SK-MEL-5 (cell line): Measurements from ENCODE around the gene SIAE. TPM values are rescaled to one million over a fixed set of nuclear protein-coding genes. Genes with fewer than 3 reads are reported as not detected.
A peak's percentile ranks its signal among the peaks of the same experiment; 100 is the strongest.

Experiments used
- DNase-seq: peaks from one replicate; pipeline ENCODE4 v3.0.0-alpha.2; 2016; ENCODE audit warnings: low read depth, low spot score
- in situ Hi-C: cut with HindIII; loops from 2 replicates; pipeline ENCODE4 v1.10.0; 2016; ENCODE audit warnings: low sequenced_read_pairs, high pct_unique_total_duplicates, low pct_unique_long_range_greater_than_20kb
- polyA plus RNA-seq, 2 experiments: library from polyadenylated mRNA; depleted of rRNA; stranded (reverse); fragments of >200 nt; gene quantifications; 2 replicates each; pipeline ENCODE4 v1.2.3, GENCODE V29; 2015
- total RNA-seq: library from RNA; depleted of rRNA; stranded (reverse); fragments of >200 nt; shearing (Covaris generic); gene quantifications from 2 replicates; pipeline ENCODE4 v1.2.3, GENCODE V29; 2014; rRNA removed

SIAE gene, protein sequence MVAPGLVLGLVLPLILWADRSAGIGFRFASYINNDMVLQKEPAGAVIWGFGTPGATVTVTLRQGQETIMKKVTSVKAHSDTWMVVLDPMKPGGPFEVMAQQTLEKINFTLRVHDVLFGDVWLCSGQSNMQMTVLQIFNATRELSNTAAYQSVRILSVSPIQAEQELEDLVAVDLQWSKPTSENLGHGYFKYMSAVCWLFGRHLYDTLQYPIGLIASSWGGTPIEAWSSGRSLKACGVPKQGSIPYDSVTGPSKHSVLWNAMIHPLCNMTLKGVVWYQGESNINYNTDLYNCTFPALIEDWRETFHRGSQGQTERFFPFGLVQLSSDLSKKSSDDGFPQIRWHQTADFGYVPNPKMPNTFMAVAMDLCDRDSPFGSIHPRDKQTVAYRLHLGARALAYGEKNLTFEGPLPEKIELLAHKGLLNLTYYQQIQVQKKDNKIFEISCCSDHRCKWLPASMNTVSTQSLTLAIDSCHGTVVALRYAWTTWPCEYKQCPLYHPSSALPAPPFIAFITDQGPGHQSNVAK
- 27.9 and 29.1 TPM in 2 replicates for total RNA-seq
- 33.8 and 50.2 TPM in 2 replicates for polyA plus RNA-seq (2015; cell fraction: cytosol; rRNA removed)
- 19.3 and 30.2 TPM in 2 replicates for polyA plus RNA-seq (2015; cell fraction: nucleus; rRNA removed)

DNA sequence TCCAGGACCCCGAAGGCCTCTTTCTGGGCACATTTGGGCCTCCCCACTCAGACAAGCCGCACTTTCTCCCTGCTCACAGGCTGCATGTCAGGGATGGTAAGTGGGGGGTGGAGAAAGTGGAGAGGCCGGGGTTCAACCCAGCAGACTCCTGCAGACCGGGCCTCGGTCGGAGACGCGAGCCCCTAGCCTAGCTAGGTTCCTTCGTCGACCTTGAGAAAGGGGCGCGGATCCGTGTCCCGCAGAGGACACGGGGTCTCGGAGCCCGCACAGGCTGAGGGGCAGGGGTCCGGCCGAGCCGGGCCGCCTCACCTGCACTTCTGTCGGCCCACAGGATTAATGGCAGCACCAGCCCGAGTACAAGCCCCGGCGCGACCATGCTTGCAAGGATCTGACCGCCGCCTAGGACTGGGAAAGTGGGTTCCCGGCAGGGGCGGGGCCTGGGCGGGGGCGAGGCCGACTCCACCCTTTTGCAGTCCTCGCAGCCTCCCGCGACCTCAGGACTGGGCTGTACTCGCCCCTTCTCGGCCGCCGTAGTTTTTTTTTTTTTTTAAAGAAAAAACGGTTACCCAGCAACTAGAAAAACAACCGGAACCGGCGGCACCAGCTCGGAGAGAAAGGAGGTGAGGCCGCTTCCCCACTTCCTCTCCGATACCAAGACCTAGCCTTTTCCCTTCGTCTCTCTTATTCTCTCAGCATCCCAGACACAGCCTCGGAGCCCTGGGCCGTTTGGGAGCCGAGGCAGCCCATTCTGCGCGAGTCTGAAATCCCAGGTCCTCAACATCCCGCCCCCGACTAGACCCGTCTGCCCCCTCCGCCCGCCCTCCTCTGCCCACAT lies at the start of gene SIAE, which contains the start of gene SPA17:
SIAE (minus strand) TSS at position 407 of the 835 bp plus-strand sequence; CDS start at position 376, 31 bp downstream.
SPA17 (plus strand) TSS at position 572 of the 835 bp plus-strand sequence. CDS start 1,361 bp downstream, outside the sequence.
- in situ Hi-C loops = no loop called here
- peak; percentile 91 for DNase-seq

DNA sequence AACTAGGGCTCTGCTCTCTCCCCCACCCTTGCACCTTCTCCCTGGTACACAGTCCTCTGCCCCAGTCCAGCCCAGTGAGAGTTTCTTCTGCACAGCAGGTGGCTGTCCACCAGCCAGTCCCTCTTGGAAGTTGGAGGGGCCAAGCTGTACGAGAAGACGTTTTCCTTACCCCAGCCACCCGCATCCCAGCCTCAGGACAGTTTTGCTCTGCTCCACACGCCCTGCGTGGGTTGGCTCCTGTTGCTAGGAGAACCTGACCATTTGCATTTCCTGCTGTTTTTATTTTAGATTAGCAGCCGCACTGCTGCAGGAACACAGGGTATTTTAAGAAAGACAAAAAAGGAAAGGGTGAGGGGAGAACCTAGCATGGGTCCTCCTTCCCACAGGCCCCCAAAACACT lies 48.6 kb upstream of the SIAE start:
- in situ Hi-C loops = no loop called here
- no peak for DNase-seq

DNA sequence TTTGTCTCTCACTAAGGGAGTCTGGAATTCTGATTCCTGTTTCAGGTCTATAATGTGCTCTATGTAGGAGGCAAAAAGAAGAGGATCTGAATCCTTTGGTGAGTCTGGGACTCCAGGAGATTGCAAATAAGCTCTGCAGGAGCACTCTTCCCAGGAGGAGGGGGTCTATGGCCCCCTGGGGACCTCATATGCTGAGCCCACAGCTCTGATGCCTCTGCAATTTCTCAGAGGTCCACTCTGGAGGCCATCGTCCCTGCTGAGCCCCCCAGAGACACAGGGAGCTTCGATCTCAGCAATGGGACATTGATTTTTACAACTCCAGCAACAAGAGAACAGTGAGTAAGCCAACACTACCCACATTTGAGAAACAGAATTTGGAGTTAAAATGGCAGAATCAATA lies 46.0 kb upstream of the SIAE start:
- no peak for DNase-seq
- in situ Hi-C loops = no loop called here

DNA sequence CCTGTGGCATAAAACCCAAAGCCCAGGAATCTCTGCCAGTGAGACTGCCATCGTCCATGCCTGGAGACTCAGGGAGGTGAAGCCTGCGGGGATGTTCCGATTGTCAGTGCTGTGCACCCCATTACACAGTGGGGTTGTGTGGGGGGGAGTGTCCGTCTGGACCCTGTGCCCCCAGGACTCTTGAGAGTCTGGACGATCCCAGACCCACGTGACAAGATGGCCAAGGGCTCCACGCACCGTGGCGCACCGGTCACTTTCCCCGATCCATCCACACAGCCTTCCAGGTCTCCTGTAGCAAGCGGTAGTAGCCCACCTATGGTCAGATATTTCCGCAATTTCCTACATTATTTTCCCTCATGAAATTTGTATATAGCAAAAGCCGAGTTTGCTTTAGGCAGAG lies 45.3 kb upstream of the SIAE start:
- DNase-seq = no peak
- in situ Hi-C loops = no loop called here

DNA sequence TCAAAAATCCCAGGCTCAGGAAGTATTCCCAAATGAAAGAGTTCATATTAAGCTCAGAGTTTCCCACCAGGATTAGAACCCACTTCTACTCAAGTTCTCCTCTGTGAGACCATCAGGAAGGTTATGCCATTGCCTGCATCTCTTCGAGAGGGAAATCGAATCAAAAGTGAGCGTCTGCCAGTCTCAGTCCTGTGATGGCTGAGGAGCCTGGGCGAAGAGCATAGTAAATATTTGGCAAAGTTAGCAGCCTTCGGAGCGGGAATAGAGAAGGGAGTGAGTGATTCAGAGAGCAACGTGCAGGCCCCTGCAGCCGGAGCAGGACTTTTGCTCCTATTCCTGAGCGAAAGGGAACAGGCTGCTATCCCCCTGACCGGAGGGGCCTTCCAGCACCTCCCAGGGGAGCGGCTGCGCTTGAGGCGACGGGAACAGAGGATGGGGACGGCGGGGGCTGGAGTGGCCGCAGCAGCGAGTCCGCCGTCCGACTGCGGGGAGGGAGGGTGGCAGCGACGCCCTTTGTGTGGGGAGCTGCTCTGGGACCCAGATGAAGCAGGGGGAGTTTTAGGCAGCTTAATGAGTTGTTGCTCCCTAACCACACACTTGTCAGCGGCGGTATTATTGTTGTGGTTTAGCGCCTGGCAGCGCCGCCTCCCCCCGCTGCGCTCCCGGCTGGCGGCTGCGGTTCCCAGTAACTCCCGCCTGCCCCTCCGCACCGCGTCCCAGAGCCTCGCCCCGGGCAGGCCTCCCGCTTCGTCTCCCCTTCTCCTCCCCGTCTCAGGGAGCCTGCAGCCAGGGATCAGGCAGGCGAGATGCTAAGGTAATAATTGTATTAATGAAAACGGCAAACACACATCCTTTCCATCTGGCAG lies 44.5 kb upstream of the SIAE start:
- in situ Hi-C loops = no loop called here
- no peak for DNase-seq

DNA sequence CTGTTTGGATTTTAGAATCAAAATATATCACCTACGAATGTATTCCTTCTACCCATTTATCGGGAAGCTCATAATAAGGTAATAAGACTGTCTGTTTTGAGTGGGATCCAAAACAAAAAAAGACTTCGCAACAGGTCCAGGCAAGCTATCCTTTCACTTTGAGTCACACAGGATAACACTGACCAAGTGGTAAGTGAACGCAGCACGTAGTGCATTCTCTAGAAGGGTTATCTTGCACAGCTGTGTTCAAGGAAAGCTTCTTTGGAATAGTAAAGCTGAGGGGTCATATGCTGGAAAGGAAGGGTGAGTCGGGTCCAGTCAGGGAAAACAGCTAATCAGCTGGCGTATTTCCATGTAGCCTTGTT lies 43.9 kb upstream of the SIAE start:
- DNase-seq = no peak
- in situ Hi-C loops = no loop called here

DNA sequence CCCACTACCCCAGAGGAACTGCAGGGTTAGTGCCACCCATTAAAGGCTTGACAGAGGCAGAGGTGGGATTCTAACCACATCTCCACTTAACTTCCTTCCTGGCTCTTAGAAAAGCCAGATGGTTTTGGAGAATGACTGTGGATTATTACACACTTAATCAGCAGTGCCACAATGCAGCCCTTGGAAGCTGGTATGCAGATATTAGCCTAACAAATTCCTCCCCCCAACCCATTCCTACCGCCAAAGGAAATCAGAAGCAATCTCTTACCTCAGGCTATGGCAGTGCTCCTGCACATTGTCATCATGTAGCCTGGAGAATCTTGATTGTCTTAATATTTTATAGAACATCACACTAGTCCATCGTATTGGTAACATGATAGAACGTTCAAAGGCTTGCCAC lies 43.1 kb upstream of the SIAE start:
- no peak for DNase-seq
- in situ Hi-C loops = no loop called here

DNA sequence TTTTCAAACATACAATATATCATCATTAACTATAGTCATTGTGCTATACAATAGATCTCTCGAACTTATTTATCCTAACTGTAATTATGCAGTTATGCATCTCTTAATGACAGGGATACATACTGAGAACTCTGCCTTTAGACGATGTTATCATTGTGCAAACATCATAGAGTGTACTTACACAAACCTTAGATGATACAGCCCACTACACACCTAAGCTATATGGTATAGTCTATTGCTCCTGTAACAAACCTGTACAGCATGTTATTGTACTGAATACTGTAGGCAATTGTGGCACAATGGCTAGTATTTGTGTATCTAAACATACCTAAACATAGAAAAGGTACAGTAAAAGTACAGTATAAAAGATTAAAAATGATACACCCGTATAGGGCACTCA lies 38.9 kb upstream of the SIAE start:
- in situ Hi-C loops = no loop called here
- no peak for DNase-seq

DNA sequence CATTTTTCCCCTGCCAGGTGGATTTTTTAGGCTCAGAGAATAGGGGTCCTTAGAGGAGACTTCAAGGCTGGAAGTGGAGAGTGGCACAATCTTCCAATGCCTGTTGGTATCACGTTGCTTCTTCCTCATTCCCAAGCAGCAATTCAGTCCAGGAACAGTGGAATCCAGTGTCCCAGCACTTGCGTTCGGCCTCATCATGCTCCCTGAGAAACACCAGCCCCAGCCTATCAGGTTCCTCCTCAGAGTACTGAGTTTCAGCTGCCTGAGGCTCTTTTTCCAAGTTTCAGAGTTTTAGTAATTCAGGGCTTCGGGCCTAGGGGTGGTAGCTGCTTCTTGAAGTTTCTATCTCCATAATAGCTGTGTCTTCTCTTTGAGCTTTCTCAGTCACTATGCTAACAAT lies 34.3 kb upstream of the SIAE start:
- in situ Hi-C loops = no loop called here
- DNase-seq = peak; percentile 5

DNA sequence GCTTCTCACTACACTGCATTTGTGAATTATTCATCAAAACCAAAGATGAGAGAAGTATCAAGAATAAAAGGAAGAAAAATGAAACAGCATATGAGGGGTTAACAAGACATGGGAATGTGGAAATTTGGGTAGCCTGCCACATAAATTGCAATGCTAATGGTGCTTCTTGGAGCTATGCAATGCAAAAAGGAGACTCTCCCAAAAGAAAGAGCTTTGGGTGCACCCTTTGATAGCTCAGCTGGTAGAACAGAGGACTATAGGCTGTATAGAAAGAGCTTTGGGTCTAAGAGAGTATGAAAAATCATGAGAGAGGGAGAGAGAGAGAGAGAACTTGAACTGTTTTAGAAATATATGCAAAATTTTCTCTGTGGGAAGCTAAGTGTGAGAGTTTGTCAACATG lies 26.5 kb upstream of the SIAE start:
- in situ Hi-C loops = no loop called here
- DNase-seq = no peak

DNA sequence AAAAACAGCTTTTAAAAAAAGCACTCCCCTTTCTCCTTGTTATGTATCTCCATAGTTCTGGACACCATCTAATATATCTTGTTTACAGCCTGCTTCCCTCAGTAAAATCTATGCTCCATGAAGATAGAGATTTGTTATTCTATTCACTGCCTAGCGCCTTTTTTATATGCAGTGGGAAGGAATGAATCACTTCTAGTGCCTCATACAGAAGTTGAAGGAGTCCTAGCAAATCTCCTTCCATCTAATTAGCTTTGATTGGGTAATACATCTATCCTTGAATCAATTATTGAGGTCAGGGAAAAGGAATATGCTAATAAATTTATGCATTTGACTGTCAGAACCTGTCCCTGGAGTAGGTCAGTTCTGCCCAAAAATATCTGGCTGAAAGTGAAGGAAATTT lies 26.0 kb upstream of the SIAE start:
- in situ Hi-C loops = no loop called here

DNA sequence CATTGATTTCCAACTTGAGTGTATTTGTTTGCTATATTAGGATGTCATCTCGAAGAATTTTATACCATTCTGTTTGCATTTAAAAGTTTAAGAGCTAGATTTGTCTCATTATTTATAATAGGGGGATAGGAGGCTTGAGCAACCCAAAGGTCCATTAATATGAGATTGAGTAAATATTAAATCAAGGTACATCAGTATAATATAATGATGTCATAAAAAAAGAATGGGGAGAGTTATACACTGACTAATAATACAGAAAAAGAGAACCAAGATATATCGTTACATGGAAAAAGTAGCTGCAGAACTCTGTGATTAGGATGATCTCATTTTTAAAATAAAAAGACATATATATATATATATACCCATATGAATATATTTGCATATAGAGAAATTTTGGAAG lies 19.6 kb upstream of the SIAE start:
- no peak for DNase-seq
- in situ Hi-C loops = no loop called here

More for the DNA sequence above, 26.0 kb upstream of the SIAE start:
- no peak for DNase-seq

DNA sequence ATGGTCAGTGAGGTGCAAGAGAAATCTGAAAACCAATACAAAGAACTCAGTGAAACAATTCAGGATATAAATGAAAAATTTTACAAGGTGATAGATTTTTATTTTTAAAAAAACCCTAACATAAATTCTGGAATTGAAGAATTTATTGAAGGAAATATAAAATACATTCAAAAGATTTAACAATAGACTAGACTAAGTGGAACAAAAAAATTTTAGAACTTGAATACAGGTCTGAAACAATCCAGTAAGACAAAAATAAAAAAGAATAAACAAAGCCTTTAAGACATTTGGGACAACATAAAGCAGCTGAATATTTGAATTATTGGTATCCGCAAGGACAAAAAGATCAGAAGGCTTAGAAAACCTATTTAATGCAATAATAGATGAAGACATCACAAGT lies 8.9 kb upstream of the SIAE start:
- in situ Hi-C loops = no loop called here
- no peak for DNase-seq

DNA sequence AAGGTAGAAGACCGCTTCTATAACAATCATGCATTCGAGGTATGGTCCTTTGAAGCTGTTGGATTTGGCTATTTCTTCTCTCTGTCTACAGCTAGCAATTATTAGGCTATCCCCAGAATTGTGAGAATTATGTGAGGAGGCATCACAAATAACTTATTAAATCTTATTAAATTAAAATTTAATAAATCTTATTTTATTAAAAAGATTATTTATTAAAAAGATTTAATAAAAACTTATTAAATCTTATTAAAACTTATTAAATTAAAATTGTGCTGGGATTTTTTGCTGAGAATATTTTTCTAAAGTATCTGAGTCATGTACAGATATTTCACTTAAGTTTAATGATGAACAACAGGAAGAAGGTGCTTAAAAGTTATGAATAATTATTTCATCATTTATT lies 7.9 kb upstream of the SIAE start:
- in situ Hi-C loops = no loop called here

DNA sequence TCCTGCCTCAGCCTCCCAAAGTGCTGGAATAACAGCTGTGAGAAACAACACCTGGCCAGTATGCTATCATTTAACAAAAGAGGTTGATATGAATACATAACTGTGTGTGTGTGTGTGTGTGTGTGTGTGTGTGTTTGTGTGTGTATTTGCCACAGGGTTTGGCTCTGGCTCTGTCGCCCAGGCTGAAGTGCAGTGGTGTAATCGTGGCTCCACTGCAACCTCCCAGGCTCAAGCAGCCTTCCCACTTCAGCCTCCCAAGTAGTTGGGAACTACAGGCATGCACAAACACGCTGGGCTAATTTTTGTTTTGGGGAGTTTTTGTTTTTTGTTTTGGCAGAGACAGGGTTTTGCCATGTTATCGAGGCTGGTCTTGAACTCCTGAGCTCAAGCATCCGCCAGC lies 4.9 kb upstream of the SIAE start:
- DNase-seq = no peak
- in situ Hi-C loops = no loop called here

More for the DNA sequence above, 7.9 kb upstream of the SIAE start:
- no peak for DNase-seq

DNA sequence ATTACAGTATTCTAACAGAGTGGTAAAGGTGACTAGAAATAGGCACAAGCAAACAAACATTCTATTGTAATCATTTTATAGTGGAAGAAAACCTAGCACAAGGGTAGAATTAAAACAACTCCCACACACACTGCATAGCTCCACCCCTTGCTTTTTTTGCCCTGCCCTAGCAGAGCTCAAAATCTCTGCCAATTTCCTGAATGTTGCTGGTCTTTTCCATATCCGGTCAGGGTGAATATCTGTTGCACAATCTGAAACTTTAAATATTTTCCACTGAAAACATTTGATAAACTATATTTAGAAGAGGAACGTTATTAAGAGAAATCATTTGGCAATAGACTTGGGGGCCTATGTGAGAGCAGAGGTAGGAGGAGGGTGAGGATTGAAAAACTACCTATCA lies 2.8 kb upstream of the SIAE start:
- in situ Hi-C loops = no loop called here
- peak; percentile 3 for DNase-seq

DNA sequence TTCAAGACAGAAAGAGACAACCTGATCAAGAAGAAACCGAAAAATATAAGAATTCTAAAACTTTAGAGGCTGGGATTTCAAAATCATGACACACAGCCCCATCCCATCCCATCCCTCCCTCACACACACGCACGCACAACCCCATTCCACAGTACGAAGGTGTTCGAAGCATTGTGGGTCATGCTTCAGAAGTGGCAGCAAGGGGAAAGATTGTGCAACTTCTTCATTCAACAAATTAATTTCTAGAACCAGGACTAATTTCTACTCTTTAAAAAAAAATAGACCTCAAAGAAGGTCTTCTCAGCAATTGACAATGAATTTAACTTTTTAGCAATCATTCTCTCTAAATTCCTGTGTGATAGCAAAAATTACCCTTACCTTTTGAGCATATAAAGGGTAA lies 1.0 kb upstream of the SIAE start:
- in situ Hi-C loops = no loop called here
- no peak for DNase-seq

DNA sequence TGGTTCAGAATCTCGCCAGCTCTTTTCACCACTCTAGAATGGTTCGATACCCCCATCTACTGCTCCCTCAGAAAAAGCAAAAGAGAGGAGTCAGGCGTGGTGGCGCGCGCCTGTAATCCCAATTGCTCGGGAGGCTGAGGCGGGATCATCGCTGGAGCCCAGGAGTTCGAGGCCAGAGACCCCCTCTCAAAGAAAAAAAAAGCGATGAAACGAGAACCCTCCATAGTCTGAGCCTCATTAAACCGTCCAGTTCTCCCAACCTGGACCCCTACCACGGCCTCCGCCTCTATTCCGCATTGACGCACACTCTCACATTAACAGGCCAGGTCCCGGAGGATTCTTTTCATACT lies 604 bp upstream of the SIAE start:
- in situ Hi-C loops = no loop called here
- no peak for DNase-seq
